SK-N-SH (cell line): Measurements from ENCODE around the gene F11.

ENCODE experiments used
- CHD2 ChIP-seq: fragments of 150-350 bp; IDR thresholded peaks from 2 replicates; pipeline ENCODE4 v1.6.1; 2018; ENCODE audit warnings: low read length; ENCODE audit not compliant: partially characterized antibody
- CTCF ChIP-seq: fragments of 200-600 bp; sonication (generic); IDR thresholded peaks from 2 replicates; pipeline ENCODE4 v1.6.1; 2017; ENCODE audit warnings: antibody characterized with exemption, mild to moderate bottlenecking, moderate library complexity
- EP300 ChIP-seq, 2 experiments: IDR thresholded peaks; 2 replicates each; pipeline versions ENCODE4 v1.4.0 to v1.6.1; 2012; ENCODE audit warnings: borderline replicate concordance in 1 of 2, low read depth in 1 of 2, low read length in 1 of 2
- JUND ChIP-seq: IDR thresholded peaks from 2 replicates; pipeline ENCODE4 v1.4.0; 2012
- NRF1 ChIP-seq: IDR thresholded peaks from 2 replicates; pipeline ENCODE4 v1.6.1; 2012; ENCODE audit warnings: low read depth, mild to moderate bottlenecking, low read length
- POLR2AphosphoS5 ChIP-seq: IDR thresholded peaks from 2 replicates; pipeline ENCODE4 v1.6.1; 2012; ENCODE audit warnings: low read depth, low read length
- RAD21 ChIP-seq: IDR thresholded peaks from 2 replicates; pipeline ENCODE4 v1.6.1; 2012; ENCODE audit warnings: mild to moderate bottlenecking, low read length
- REST ChIP-seq: IDR thresholded peaks from 2 replicates; pipeline ENCODE4 v1.6.1; 2012; ENCODE audit warnings: mild to moderate bottlenecking, low read depth, low read length, moderate library complexity
- RFX5 ChIP-seq: IDR thresholded peaks from 2 replicates; pipeline ENCODE4 v1.6.1; 2012; ENCODE audit warnings: mild to moderate bottlenecking, improper control_type of control experiment, low read length
- RXRA ChIP-seq: IDR thresholded peaks from 2 replicates; pipeline ENCODE4 v1.4.0; 2012; ENCODE audit warnings: low read depth, mild to moderate bottlenecking, borderline replicate concordance
- SIN3A ChIP-seq: IDR thresholded peaks from 2 replicates; pipeline ENCODE4 v1.6.1; 2012; ENCODE audit warnings: low read depth, mild to moderate bottlenecking, low read length, moderate library complexity, borderline replicate concordance
- YY1 ChIP-seq: IDR thresholded peaks from 2 replicates; pipeline ENCODE4 v1.4.0; 2012; ENCODE audit warnings: low read depth, mild to moderate bottlenecking
- TF ChIP-seq, protein P1 (sequence below): IDR thresholded peaks from 2 replicates; pipeline ENCODE4 v1.4.0; 2012; ENCODE audit warnings: low read depth

DNA sequence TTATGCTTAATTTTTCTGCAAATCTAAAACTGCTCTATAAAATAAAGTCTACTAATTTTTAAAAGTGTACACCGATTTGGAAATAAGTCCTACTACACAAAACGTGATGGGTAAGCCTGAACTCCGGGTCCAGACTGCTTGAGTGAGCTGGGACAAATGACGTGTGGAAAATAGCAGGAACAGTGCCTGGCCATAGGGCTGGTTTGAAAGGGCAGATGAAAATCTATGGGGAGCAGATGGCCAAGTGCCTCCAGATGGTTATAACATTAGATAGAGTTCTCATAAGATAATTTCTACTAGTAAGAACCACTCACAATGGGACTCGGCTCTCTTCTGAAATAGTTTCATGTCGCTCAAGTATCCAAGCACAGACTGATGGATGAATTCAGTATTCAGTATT, 52.5 kb downstream of the F11 start:
- no peak for TF ChIP-seq CTCF
- TF ChIP-seq SIN3A = no peak
- TF ChIP-seq, protein P1, sequence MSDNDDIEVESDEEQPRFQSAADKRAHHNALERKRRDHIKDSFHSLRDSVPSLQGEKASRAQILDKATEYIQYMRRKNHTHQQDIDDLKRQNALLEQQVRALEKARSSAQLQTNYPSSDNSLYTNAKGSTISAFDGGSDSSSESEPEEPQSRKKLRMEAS = no peak
- no peak for TF ChIP-seq YY1
- no peak for TF ChIP-seq RAD21
- TF ChIP-seq RXRA = no peak
- TF ChIP-seq JUND = no peak
- no peak for TF ChIP-seq CHD2
- no peak for TF ChIP-seq REST
- TF ChIP-seq RFX5 = no peak
- no peak for TF ChIP-seq NRF1
- TF ChIP-seq POLR2AphosphoS5 = no peak
- TF ChIP-seq EP300 (IDR thresholded peaks at IDR 0.05; ENCODE audit: borderline replicate concordance in 1 of 2, low read depth in 1 of 2, low read length in 1 of 2) = no peak
